ENCODE measurements around the gene FCRL1.

The FCRL1 gene

DNA sequence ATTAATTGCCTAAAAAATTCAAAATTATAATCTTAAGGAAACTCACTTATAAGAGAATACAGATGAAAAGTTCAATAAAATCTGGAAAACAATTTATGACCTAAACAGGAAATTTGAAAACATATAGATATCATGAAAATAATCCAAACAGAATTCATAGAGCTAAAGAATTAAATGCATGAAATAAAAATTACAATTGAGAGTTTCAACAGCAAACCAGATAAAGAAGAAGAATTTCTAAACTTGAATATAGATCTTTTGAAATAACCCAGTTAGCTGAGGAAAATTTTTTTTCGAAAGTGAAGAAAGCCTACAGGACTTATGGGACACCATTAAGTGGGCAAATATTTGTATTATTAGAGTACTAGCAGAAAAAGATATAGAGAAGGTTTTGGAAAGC is 6.7 kb downstream of the FCRL1 start:
- H3K4me3 ChIP-seq (ENCODE audit: control insufficient read depth, low read depth, low read length): no peak overlapping the region
- TF ChIP-seq, protein P1, sequence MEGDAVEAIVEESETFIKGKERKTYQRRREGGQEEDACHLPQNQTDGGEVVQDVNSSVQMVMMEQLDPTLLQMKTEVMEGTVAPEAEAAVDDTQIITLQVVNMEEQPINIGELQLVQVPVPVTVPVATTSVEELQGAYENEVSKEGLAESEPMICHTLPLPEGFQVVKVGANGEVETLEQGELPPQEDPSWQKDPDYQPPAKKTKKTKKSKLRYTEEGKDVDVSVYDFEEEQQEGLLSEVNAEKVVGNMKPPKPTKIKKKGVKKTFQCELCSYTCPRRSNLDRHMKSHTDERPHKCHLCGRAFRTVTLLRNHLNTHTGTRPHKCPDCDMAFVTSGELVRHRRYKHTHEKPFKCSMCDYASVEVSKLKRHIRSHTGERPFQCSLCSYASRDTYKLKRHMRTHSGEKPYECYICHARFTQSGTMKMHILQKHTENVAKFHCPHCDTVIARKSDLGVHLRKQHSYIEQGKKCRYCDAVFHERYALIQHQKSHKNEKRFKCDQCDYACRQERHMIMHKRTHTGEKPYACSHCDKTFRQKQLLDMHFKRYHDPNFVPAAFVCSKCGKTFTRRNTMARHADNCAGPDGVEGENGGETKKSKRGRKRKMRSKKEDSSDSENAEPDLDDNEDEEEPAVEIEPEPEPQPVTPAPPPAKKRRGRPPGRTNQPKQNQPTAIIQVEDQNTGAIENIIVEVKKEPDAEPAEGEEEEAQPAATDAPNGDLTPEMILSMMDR (IDR thresholded peaks at IDR 0.05; ENCODE audit: control insufficient read depth, insufficient read depth, low read depth, low read length, missing control alignments): no peak
- no peak for DNase-seq (ENCODE audit: low read depth)

DNA sequence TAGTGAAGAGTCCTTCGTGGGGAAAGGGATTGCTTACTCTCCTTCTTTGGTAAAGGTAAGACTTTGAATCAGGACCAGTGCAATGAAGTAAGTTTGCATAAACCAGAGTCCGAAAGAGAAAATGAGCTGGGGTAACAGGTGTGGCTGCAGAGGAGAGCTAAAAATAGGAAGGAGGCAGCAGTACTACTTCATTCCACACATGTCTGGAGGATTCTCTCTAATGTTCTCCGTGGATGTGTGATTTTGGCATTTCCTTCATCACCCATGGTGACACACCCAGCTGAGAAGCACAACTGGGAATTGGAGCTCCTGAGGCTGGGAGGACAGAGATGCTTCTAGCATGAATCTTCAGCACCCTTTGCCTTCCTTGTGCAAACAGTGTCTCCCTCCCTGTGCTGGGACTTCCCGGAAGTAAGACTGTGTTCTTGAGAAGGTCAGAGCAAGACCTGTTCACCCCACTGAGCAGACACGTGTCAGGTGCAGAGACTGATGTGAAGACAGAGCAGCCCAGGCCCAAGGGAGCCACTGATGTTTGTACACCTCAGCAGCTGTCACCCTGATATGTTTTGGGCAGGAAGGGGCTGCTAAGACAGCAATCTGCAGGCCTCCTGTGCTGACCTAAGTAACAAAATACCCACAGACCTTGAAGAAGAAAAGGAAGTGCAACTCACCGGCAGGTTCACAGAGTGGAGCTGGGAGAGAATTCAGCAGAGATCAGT is 13.3 kb downstream of the FCRL1 start:
- TF ChIP-seq, protein P1 (IDR thresholded peaks at IDR 0.05; ENCODE audit: control insufficient read depth, insufficient read depth, low read depth, low read length, missing control alignments): no peak
- DNase-seq (ENCODE audit: low read depth): no peak
- no peak overlapping the region for H3K4me3 ChIP-seq (ENCODE audit: control insufficient read depth, low read depth, low read length)

DNA sequence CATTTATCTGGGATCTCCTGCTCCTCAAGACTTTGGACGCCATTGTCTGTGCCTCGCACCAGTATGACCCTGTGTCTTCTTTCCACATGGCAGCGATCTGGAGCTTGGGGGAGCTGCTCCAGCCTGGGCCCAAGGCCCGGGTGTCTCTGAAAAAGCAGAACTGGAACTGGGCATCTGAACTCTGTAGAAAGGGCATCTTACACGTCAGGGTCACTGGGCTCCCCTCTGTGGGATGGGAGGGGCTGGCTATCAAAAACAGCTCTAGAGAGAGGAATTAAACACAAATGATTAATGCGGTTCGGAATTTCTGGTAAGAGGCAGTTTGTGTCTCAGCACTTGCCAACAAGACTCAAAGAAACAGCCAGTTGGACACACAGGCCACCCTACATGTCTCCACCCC is 16.1 kb downstream of the FCRL1 start:
- DNase-seq (ENCODE audit: low read depth): no peak
- H3K4me3 ChIP-seq (ENCODE audit: control insufficient read depth, low read depth, low read length): no peak overlapping the region
- TF ChIP-seq, protein P1 (IDR thresholded peaks at IDR 0.05; ENCODE audit: control insufficient read depth, insufficient read depth, low read depth, low read length, missing control alignments): no peak

DNA sequence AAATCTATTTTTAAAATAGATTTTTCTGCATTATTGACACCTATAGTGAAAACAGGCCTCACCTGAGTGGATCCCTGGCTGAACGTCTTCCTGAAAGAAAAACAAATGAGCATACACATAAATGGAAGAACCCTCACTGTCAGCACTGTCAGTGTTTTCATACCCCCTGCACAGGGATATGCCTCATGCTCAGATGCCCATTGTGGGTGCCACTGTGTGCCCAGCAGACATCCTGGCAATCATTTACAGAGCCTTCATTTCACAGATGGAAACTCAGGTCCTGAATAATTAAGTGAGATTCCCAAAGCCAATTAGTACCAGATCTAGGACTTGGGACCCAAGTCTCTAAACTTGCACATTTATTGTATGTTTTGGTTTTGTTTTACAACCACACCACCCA is 19.9 kb downstream of the FCRL1 start:
- TF ChIP-seq, protein P1 (IDR thresholded peaks at IDR 0.05; ENCODE audit: control insufficient read depth, insufficient read depth, low read depth, low read length, missing control alignments): no peak
- no peak for DNase-seq (ENCODE audit: low read depth)

DNA sequence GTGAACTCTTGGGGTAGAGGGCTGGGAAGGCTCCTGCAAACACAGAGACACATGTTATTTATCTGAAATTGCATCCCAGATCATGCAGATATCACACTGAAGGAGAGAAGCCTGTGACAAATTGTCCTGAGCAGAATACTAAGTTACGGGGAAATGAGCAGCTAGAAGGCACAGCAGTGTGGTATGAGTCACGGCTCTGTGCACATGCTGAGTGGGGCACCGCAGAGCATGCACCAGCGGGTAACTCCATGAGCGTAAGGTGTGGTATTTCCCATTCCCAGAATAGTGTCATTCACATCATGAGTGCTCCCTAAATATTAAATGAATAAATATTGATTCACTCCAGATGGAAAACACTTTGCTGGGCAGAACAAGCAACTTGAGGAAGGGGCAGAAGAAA is 21.7 kb downstream of the FCRL1 start:
- TF ChIP-seq, protein P1 (IDR thresholded peaks at IDR 0.05; ENCODE audit: control insufficient read depth, insufficient read depth, low read depth, low read length, missing control alignments): no peak
- no peak overlapping the region for H3K4me3 ChIP-seq (ENCODE audit: control insufficient read depth, low read depth, low read length)
- DNase-seq (ENCODE audit: low read depth): no peak

More for the DNA sequence above, 19.9 kb downstream of the FCRL1 start:
- no peak overlapping the region for H3K4me3 ChIP-seq (ENCODE audit: control insufficient read depth, low read depth, low read length)

DNA sequence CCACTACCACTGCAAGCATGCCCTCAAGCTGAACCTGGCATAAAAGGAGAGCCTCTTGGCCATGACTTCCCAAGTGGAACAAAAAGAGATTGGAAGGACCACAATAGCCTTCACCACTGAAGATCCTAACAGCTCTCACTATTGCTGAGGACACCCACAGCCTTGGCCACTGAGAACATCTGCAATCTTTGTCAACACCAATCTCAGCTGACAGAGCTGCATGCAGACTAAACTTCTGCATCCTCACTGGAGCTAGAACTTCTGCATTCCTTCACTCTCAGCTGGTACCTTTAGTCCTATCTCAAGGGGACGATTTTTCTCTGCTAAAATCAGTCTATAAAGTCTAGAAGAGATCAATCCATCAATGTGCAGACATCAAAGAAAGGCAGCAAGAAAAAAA is 34.7 kb downstream of the FCRL1 start:
- H3K4me3 ChIP-seq (ENCODE audit: control insufficient read depth, low read depth, low read length): no peak overlapping the region
- TF ChIP-seq, protein P1 (IDR thresholded peaks at IDR 0.05; ENCODE audit: control insufficient read depth, insufficient read depth, low read depth, low read length, missing control alignments): no peak
- DNase-seq (ENCODE audit: low read depth): no peak
